Central memory CD8-positive, alpha-beta T cell (primary cell): ENCODE data around the gene CSF3.
A peak's percentile ranks its signal among the peaks of the same experiment; 100 is the strongest.
"Not testable (repeated sequence)": the region's sequence is repeated elsewhere in the genome, so short reads cannot be mapped to it uniquely, and the experiment has no call there.

ENCODE experiments used
- ATAC-seq: fragments of 150-1000 bp; cut with Tn5 transposase; replicated peaks from 2 replicates; pipeline ENCODE4 v1.10.0; 2022; ENCODE audit warnings: mild to moderate bottlenecking, moderate FRiP score, moderate number of reproducible peaks; ENCODE audit not compliant: poor library complexity, severe bottlenecking; ENCODE audit errors: extremely low read depth
- DNase-seq, 2 donors: peaks; one replicate each; pipeline ENCODE4 v3.0.0; 2021; ENCODE audit warnings: low spot score in 2 of 2
- H3K27ac Mint-ChIP-seq: one replicate; pipeline ENCODE4 v1.8.0; 2022; ENCODE audit warnings: low read depth, mild to moderate bottlenecking, moderate library complexity, mixed read lengths
- H3K27me3 Mint-ChIP-seq: one replicate; pipeline ENCODE4 v1.8.0; 2022; ENCODE audit warnings: mixed read lengths
- H3K36me3 Mint-ChIP-seq: one replicate; pipeline ENCODE4 v1.8.0; 2022; ENCODE audit warnings: mild to moderate bottlenecking, moderate library complexity, mixed read lengths; ENCODE audit not compliant: insufficient read depth
- H3K4me1 Mint-ChIP-seq: one replicate; pipeline ENCODE4 v1.8.0; 2022; ENCODE audit warnings: mixed read lengths
- H3K4me3 Mint-ChIP-seq: one replicate; pipeline ENCODE4 v1.8.0; 2022; ENCODE audit warnings: mild to moderate bottlenecking, moderate library complexity, mixed read lengths
- H3K9me3 Mint-ChIP-seq: one replicate; pipeline ENCODE4 v1.8.0; 2022; ENCODE audit warnings: mixed read lengths

Gene CSF3

GRCh38 chr17:39980351-39981206 lies 34.7 kb upstream of the CSF3 start, which contains the start of gene PSMD3:
PSMD3 (plus strand) TSS chr17:39980807; CDS start chr17:39980971, 164 bp downstream.
- Mint-ChIP-seq H3K4me3 (peak within 1 kb of the TSS; percentile 91), H3K4me1 (peaks cover 26% of the 10 kb centered on the region), H3K9me3 (no peaks in the 10 kb centered on the region), H3K27ac (peak within 1 kb of the TSS; percentile 96), H3K36me3 (peaks cover 23% of the 10 kb centered on the region), H3K27me3 (no peaks in the 10 kb centered on the region)
- DNase-seq (peak; percentile 96 to 99), ATAC-seq (peak; percentile 98)

GRCh38 chr17:39981207-39981741 lies 34.0 kb upstream of the CSF3 start:
- H3K9me3 Mint-ChIP-seq, result no peaks in the 10 kb centered on the region
- ATAC-seq, result no peak
- H3K4me1 Mint-ChIP-seq, result peaks cover 26% of the 10 kb centered on the region
- no peaks in the 10 kb centered on the region for H3K27me3 Mint-ChIP-seq
- H3K36me3 Mint-ChIP-seq, result peaks cover 29% of the 10 kb centered on the region
- no peak for DNase-seq
- H3K4me3 Mint-ChIP-seq, result peak overlapping the region; percentile 91
- peak overlapping the region; percentile 96 for H3K27ac Mint-ChIP-seq

- peaks cover 26% of the 10 kb centered on the region for H3K4me1 Mint-ChIP-seq
- DNase-seq, result no peak
These were observed 33.4 kb upstream of the CSF3 start for GRCh38 chr17:39981766-39982375.

GRCh38 chr17:39988206-39988810 lies 26.9 kb upstream of the CSF3 start:
- no peaks in the 10 kb centered on the region for H3K9me3 Mint-ChIP-seq
- peaks cover 76% of the 10 kb centered on the region for H3K36me3 Mint-ChIP-seq
- H3K4me3 Mint-ChIP-seq, result no peak overlapping the region
- H3K27me3 Mint-ChIP-seq, result no peaks in the 10 kb centered on the region
- ATAC-seq, result no peak
- H3K27ac Mint-ChIP-seq, result no peak overlapping the region
- H3K4me1 Mint-ChIP-seq, result peaks cover 15% of the 10 kb centered on the region
- DNase-seq, result no peak

More at GRCh38 chr17:39981766-39982375, 33.4 kb upstream of the CSF3 start:
- H3K4me3 Mint-ChIP-seq, result peak overlapping the region; percentile 91
- no peaks in the 10 kb centered on the region for H3K27me3 Mint-ChIP-seq
- no peak for ATAC-seq
- H3K27ac Mint-ChIP-seq, result peak overlapping the region; percentile 96
- peaks cover 35% of the 10 kb centered on the region for H3K36me3 Mint-ChIP-seq
- no peaks in the 10 kb centered on the region for H3K9me3 Mint-ChIP-seq

- no peak for ATAC-seq
- Mint-ChIP-seq H3K9me3 (no peaks in the 10 kb centered on the region), H3K27ac (peak overlapping the region; percentile 36), H3K4me3 (no peak overlapping the region), H3K4me1 (peaks cover 19% of the 10 kb centered on the region), H3K27me3 (no peaks in the 10 kb centered on the region), H3K36me3 (peaks cover 74% of the 10 kb centered on the region)
- DNase-seq, result no peak
These were observed 20.8 kb upstream of the CSF3 start for GRCh38 chr17:39994448-39994847.

GRCh38 chr17:39995438-39995837 lies 19.8 kb upstream of the CSF3 start:
- Mint-ChIP-seq H3K27ac (peak overlapping the region; percentile 36), H3K9me3 (no peaks in the 10 kb centered on the region), H3K27me3 (no peaks in the 10 kb centered on the region), H3K36me3 (peaks cover 64% of the 10 kb centered on the region), H3K4me3 (no peak overlapping the region), H3K4me1 (peaks cover 18% of the 10 kb centered on the region)
- ATAC-seq (no peak), DNase-seq (no peak)

GRCh38 chr17:39996162-39996561 lies 19.1 kb upstream of the CSF3 start:
- no peak for ATAC-seq
- Mint-ChIP-seq H3K4me3 (no peak overlapping the region), H3K9me3 (no peaks in the 10 kb centered on the region)

GRCh38 chr17:39996800-39997199 lies 18.4 kb upstream of the CSF3 start:
- no peak overlapping the region for H3K4me3 Mint-ChIP-seq
- ATAC-seq, result no peak
- H3K27me3 Mint-ChIP-seq, result no peaks in the 10 kb centered on the region
- DNase-seq, result no peak
- H3K9me3 Mint-ChIP-seq, result no peaks in the 10 kb centered on the region
- no peak overlapping the region for H3K27ac Mint-ChIP-seq
- peaks cover 51% of the 10 kb centered on the region for H3K36me3 Mint-ChIP-seq
- H3K4me1 Mint-ChIP-seq, result peaks cover 18% of the 10 kb centered on the region

More at GRCh38 chr17:39996162-39996561, 19.1 kb upstream of the CSF3 start:
- DNase-seq, result no peak
- peaks cover 56% of the 10 kb centered on the region for H3K36me3 Mint-ChIP-seq
- H3K27ac Mint-ChIP-seq, result no peak overlapping the region
- H3K4me1 Mint-ChIP-seq, result peaks cover 18% of the 10 kb centered on the region
- no peaks in the 10 kb centered on the region for H3K27me3 Mint-ChIP-seq

GRCh38 chr17:39997543-39997942 lies 17.7 kb upstream of the CSF3 start:
- H3K36me3 Mint-ChIP-seq, result peaks cover 47% of the 10 kb centered on the region
- ATAC-seq (no peak), DNase-seq (no peak)
- H3K27ac Mint-ChIP-seq, result no peak overlapping the region
- no peaks in the 10 kb centered on the region for H3K27me3 Mint-ChIP-seq
- H3K4me1 Mint-ChIP-seq, result peaks cover 17% of the 10 kb centered on the region
- H3K4me3 Mint-ChIP-seq, result no peak overlapping the region
- no peaks in the 10 kb centered on the region for H3K9me3 Mint-ChIP-seq

- Mint-ChIP-seq H3K27me3 (no peaks in the 10 kb centered on the region), H3K4me1 (peaks cover 6% of the 10 kb centered on the region), H3K36me3 (peaks cover 36% of the 10 kb centered on the region), H3K27ac (no peak overlapping the region), H3K4me3 (no peak overlapping the region), H3K9me3 (no peaks in the 10 kb centered on the region)
- ATAC-seq (no peak), DNase-seq (no peak)
These were observed 16.2 kb upstream of the CSF3 start for GRCh38 chr17:39999067-39999466.

GRCh38 chr17:40000161-40000560 lies 15.1 kb upstream of the CSF3 start:
- no peak overlapping the region for H3K27ac Mint-ChIP-seq
- no peaks in the 10 kb centered on the region for H3K27me3 Mint-ChIP-seq
- ATAC-seq, result no peak
- no peak for DNase-seq
- peaks cover 25% of the 10 kb centered on the region for H3K36me3 Mint-ChIP-seq
- H3K4me3 Mint-ChIP-seq, result no peak overlapping the region
- no peaks in the 10 kb centered on the region for H3K4me1 Mint-ChIP-seq
- H3K9me3 Mint-ChIP-seq, result no peaks in the 10 kb centered on the region

- not testable (repeated sequence) for H3K4me1 Mint-ChIP-seq, ATAC-seq, DNase-seq, H3K27ac Mint-ChIP-seq, H3K27me3 Mint-ChIP-seq, H3K9me3 Mint-ChIP-seq, H3K4me3 Mint-ChIP-seq
- H3K36me3 Mint-ChIP-seq, result peaks cover 15% of the 10 kb centered on the region
These were observed 13.9 kb upstream of the CSF3 start for GRCh38 chr17:40001335-40001734.
